Measurements from ENCODE around the gene ARHGAP10.

The ARHGAP10 gene

GRCh38 chr4:147830987-147831386, 99.1 kb downstream of the ARHGAP10 start:
- peak; percentile 48 for DNase-seq (ENCODE audit: low read depth, low spot score)
- in situ Hi-C loops (cut with HindIII; ENCODE audit: low sequenced_read_pairs) = no loop called here
- no peak for TF ChIP-seq CTCF (IDR thresholded peaks at IDR 0.05; ENCODE audit: low read depth, low read length)
- H3K4me3 ChIP-seq (ENCODE audit: low read depth, low read length) = no peak overlapping the region

- TF ChIP-seq CTCF (IDR thresholded peaks at IDR 0.05; ENCODE audit: low read depth, low read length) = no peak
- in situ Hi-C loops (cut with HindIII; ENCODE audit: low sequenced_read_pairs) = no loop called here
- H3K4me3 ChIP-seq (ENCODE audit: low read depth, low read length) = no peak overlapping the region
- peak; percentile 81 for DNase-seq (ENCODE audit: low read depth, low spot score)
Observed at GRCh38 chr4:147831551-147832171, 99.8 kb downstream of the ARHGAP10 start.

- in situ Hi-C loops (cut with HindIII; ENCODE audit: low sequenced_read_pairs) = no loop called here
- no peak for DNase-seq (ENCODE audit: low read depth, low spot score)
- no peak for TF ChIP-seq CTCF (IDR thresholded peaks at IDR 0.05; ENCODE audit: low read depth, low read length)
- H3K4me3 ChIP-seq (ENCODE audit: low read depth, low read length) = no peak overlapping the region
Observed at GRCh38 chr4:147833254-147833653, 101.4 kb downstream of the ARHGAP10 start.

- TF ChIP-seq CTCF (IDR thresholded peaks at IDR 0.05; ENCODE audit: low read depth, low read length) = no peak
- no peak for DNase-seq (ENCODE audit: low read depth, low spot score)
- H3K4me3 ChIP-seq (ENCODE audit: low read depth, low read length) = no peak overlapping the region
- in situ Hi-C loops (cut with HindIII; ENCODE audit: low sequenced_read_pairs) = no loop called here
Observed at GRCh38 chr4:147833741-147834140, 101.9 kb downstream of the ARHGAP10 start.

- no peak for TF ChIP-seq CTCF (IDR thresholded peaks at IDR 0.05; ENCODE audit: low read depth, low read length)
- no peak for DNase-seq (ENCODE audit: low read depth, low spot score)
- H3K4me3 ChIP-seq (ENCODE audit: low read depth, low read length) = no peak overlapping the region
- in situ Hi-C loops (cut with HindIII; ENCODE audit: low sequenced_read_pairs) = no loop called here
Observed at GRCh38 chr4:147834480-147834879, 102.6 kb downstream of the ARHGAP10 start.

GRCh38 chr4:147836807-147837206, 104.9 kb downstream of the ARHGAP10 start:
- in situ Hi-C loops (cut with HindIII; ENCODE audit: low sequenced_read_pairs) = no loop called here

More at GRCh38 chr4:147836807-147837206, 104.9 kb downstream of the ARHGAP10 start:
- no peak for TF ChIP-seq CTCF (IDR thresholded peaks at IDR 0.05; ENCODE audit: low read depth, low read length)
- DNase-seq (ENCODE audit: low read depth, low spot score) = no peak
- no peak overlapping the region for H3K4me3 ChIP-seq (ENCODE audit: low read depth, low read length)
